ENCODE measurements around the gene CSN2.
"Not testable (repeated sequence)": the region's sequence is repeated elsewhere in the genome, so short reads cannot be mapped to it uniquely, and the experiment has no call there.

CSN2 gene, protein sequence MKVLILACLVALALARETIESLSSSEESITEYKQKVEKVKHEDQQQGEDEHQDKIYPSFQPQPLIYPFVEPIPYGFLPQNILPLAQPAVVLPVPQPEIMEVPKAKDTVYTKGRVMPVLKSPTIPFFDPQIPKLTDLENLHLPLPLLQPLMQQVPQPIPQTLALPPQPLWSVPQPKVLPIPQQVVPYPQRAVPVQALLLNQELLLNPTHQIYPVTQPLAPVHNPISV

DNA sequence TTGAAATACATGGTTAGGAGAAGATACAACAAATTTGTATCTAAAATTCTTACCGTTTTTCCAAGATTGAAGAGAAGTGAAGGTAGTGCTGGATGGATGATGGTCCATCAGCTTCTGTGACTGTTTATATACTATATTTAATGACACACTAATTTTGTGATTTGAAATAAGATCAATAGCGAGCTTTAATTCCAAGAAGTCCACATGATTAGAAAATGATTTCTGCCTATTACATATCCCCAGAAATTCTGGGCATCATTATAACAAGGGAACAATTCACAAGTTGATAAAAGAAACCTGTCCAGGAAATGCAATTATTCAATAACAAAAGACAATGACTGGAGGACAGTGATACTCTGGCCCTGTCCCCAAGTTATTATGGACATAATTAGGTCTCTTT, at the start of gene CSN2:
TSS of gene CSN2 (minus strand) at position 101 of the 400 bp plus-strand sequence. CDS start 4,733 bp downstream, outside the sequence.
- no peak for DNase-seq (ENCODE audit: low read depth)

DNA sequence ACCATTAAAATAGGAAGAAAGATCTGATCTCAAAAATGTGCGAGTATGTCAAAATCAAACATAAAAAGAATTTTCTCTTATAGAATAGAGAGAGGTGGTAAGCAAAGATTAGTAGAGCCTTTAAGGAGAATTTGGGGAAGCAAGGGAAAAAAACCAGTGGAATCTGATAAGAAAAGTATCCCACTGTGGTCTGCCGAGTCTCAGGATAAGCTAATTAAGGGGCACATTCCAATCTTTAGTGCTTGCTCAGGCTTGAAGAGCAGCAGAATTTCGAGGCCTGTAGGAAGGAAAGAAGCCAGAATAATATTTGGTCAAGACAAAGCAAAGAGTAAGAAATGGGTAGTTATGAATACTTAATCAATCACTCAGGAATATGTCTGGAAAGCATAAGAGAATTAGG, 43.2 kb upstream of the CSN2 start:
- no peak for DNase-seq (ENCODE audit: low read depth)

DNA sequence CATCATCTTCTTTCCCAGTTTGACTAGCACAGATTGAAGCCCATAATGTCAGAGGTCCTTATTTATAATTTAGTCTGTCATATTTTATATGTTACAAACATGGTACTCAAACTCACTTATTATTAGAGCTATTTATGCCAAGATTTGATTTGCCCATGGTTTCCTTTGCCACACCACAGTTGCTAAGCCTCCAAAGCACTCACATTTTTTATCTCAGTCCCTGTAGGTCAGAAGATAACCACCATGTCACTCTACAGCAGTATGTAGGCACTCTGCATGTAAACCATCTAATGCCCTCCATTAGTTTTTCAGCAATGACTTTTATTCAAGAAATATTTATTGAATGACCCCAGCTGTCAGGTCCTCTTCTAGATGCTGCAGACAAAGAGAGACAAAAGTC, 37.0 kb upstream of the CSN2 start:
- DNase-seq (ENCODE audit: low read depth) = no peak

DNA sequence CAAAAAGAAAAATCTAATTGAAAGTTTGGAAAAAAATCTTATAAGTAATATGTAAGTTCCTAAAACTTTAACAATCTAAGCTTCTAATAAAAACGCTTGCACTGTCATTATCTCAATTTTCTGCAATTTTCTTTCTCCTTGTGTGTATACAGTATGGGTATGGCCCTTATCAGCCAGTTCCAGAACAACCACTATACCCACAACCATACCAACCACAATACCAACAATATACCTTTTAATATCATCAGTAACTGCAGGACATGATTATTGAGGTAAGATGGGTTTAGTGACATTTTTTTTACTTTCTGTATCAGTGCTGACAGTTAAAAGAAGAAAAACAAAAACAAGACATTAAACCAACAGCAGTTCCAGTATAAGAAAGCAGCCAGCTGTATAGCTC, 35.2 kb upstream of the CSN2 start:
- DNase-seq (ENCODE audit: low read depth) = no peak

DNA sequence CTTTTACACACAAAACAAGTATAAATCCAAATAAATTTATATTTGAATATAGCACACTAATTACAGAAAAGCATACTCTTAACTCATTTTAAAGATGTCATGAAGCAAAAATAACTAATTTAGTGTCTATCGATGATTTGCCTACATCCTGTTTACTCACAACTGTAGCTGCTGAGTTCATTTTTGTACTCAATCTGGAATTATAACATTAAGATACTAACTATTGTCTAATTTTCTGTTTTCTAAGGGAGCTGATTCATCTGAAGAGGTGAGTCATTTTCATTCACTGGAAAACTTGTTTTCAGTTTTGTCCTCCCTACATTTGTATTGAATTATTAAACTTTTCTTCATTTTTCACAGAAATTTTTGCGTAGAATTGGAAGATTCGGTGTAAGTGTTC, 33.9 kb upstream of the CSN2 start:
- DNase-seq (ENCODE audit: low read depth) = no peak

DNA sequence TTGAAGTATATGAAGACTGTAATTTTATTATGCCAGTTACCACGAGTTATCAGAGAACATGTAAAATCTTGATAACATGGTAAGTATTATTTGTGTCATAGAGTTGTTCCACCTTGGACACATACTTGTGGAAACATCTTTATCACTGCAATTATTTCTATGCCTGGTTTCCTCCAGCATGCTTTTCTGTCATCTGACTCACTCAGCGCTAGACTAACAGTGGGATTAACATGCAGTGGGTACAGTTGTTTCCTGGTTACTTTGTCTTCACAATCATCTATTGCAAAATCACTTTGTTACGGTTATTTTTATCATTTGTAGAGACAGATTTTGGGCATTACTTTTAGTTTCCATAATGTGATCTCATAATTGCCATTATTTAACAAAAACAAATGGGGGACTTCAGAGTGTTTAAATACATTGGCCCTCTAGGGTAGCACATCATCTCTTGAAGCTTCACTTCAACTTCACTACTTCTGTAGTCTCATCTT, 30.0 kb upstream of the CSN2 start, which contains the start of gene STATH:
TSS of gene STATH (plus strand) at position 441 of the 491 bp plus-strand sequence. CDS start 2,472 bp downstream, outside the sequence.
- DNase-seq (ENCODE audit: low read depth) = no peak

DNA sequence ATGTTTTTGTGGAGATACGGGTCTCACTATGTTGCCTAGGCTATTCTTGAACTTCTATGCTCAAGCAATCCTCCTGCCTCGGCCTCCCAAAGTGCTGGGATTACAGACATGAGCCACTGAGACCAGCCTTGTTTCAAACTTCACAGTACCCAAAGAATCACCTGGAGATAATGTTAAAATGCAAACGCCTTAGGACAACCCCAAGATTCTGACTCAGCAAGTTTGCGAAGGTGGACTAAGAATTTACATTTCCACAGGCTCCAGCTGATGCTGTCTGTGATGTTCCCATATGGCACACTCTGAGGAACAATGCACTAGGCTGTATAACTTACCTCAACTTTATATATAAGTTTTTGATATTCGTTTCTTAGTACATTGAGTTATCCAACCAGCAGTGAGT, 29.3 kb upstream of the CSN2 start:
- DNase-seq (ENCODE audit: low read depth) = no peak

DNA sequence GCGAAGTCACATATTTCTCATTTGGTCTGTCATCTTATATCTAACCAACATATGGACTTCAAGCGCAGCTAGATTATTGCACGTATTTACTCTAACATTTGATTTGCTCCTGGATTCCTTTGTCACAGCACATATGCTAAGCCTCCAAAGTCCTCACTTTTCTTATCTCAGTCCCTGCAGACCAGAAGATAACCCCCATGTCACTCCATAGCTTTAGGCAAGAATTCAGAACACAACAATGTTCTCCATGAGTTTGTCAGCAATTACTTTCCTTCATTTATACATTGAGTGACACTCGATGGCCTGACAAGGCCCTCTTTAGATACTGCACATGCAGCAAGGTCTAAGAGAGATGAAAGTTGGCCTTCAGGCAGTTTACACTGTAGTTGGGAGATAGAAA, 25.5 kb upstream of the CSN2 start:
- DNase-seq (ENCODE audit: low read depth) = no peak

DNA sequence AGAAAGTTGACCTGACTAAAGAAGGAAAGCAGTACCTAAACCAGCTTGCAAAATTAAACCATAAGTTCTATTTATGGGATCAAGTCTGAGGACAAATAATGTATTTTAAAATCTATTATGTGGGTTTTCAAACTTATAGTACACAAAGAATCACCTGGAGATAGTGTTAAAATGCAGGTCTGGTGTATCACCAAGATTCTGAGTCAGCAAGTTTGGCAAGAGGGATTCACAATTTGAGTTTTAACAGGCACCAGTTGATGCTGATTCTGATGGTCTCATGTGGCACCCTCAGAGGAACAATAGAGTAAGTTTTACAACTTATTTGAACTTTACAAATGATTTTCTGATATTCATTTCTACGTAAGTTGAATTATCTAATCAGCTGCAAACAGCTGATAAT, 21.1 kb upstream of the CSN2 start:
- no peak for DNase-seq (ENCODE audit: low read depth)

DNA sequence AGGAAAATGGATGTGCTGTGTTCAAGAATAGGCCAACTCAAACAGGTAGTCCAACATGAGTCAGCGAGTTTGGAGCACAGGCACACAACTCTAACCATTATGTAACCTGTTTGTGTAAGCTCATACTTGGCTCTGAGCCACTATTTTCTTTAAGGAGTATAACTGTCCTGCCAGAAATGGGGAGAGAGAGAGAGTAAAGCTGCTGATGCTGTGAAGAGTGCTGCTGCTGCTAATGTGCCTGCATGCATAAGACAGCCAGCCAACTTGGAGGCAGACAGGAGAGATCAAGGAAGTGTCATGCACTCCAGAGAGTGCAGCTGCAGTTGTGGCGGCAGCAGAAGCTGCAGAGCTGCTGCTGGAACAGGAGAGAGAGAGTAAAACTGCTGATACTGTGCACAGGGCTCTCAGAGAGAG, 18.5 kb upstream of the CSN2 start:
- DNase-seq (ENCODE audit: low read depth) = no peak

DNA sequence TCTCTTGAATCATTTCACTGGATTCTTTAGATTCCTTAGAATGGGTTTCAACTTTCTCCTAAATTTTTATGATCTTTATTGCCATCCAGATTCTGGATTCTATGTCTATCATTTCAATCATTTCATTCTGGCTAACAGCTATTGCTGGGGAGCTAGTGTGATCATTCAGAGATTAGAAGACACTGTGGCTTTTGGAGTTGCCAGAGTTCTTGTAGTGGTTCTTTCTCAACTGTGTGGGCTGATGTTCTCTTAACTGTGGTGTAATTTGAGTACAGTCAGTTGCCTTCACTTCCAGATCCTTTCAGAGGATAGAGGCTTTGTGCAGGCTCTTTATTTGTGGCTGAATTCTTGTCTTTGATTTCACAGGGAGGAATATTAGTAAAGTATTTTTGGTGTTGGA, 12.1 kb upstream of the CSN2 start:
- DNase-seq (ENCODE audit: low read depth) = no peak

DNA sequence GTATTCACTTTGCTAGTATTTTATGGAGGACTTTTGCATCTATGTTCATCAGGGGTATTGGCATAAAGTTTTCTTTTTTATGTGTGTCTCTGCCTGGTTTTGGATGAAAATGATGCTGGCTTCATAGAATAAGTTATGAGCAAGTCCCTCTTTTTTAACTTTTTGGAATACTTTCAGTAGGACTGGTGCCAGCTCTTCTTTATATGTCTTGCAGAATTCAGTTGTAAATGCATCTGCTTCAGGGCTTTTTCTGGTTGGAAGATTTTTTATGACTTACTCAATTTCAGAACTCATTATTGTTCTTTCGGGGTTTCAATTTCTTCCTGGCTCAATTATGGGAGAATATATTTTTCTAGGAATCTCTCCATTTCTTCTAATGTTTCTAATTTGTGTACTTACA, 9.1 kb upstream of the CSN2 start:
- DNase-seq (ENCODE audit: low read depth) = no peak

DNA sequence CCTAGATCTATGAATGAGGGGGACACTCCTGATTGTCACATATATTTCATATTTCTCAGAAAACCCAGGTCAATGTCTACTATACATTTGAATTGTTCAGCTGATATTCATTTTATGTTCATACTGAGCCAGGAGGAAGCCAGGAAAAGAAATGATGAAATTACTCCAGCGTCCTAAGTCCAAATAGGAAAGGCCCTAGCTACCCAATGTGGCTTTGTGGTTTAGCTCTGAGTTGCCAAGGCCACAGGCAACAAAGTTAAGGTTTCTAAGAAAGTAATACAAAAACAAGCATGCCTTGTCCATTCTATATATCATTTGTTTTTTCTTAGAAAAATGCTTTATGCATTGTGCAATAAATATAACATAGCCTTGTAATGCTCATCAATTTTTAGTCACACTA, 4.5 kb upstream of the CSN2 start:
- DNase-seq (ENCODE audit: low read depth) = no peak

DNA sequence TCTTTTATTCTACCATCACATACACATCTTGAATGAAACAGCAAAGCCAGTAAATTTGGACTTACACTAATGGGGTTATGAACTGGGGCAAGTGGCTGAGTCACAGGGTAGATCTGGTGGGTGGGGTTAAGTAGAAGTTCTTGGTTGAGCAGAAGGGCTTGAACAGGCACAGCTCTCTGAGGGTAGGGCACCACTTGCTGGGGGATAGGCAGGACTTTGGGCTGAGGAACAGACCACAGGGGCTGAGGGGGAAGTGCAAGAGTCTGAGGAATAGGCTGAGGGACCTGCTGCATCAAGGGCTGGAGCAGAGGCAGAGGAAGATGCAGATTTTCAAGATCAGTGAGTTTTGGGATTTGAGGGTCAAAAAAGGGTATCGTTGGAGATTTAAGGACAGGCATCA, 8.3 kb downstream of the CSN2 start:
- no peak for DNase-seq (ENCODE audit: low read depth)

DNA sequence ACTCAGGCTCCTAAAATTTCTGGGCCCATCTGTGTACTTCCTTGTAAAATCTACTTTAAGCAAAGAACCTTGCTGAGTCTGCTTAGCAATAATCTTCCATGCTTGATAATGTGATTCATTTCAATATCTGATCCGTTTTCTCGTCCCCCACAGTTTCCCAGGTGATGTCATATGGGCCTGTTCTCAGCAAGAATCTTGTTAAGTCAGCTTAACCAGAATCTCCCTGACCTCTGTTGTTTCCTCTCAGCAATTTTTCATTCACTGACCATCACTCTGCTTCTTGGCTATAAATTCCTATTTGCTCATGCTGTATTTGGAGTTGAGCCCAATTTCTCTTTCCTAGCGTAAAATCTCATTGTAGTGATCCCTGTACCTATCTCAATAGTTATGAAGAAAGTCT, 13.9 kb downstream of the CSN2 start:
- no peak for DNase-seq (ENCODE audit: low read depth)

DNA sequence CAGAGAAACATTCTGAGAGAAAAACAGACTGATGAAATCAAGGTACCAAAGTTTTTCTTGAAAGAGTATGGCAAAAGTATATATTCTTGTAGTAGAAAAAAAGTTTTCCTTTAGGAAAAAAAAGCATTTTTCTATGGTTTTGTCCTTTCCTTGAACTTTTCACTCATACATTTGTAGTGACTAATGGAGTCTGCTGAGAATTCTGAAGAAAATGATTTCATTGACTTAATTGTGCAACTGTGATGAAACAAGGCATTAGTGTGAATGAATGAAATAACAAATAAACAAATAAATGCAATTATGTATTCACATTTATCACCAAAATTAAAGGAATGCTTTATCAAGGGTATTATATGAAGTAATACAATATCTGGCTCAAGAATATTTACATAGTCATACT, 29.0 kb downstream of the CSN2 start:
- no peak for DNase-seq (ENCODE audit: low read depth)

DNA sequence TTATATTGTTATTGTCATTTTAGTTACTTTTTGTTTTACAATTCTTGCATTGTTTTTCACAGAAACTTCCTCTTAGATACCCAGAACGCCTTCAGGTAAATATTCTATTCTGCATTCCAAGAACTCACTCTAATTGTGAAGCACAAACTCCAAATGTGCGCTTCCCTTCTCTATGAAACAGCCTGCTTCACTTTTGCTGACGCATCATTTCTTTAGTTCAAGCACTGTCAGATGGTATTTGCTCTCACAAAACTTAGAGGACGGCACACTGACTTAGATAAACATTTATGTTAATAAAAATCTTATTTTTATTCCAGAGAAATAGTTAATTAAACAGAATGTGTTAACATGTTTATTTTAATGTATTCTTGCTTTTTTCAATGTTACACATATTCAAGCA, 31.4 kb downstream of the CSN2 start:
- no peak for DNase-seq (ENCODE audit: low read depth)

DNA sequence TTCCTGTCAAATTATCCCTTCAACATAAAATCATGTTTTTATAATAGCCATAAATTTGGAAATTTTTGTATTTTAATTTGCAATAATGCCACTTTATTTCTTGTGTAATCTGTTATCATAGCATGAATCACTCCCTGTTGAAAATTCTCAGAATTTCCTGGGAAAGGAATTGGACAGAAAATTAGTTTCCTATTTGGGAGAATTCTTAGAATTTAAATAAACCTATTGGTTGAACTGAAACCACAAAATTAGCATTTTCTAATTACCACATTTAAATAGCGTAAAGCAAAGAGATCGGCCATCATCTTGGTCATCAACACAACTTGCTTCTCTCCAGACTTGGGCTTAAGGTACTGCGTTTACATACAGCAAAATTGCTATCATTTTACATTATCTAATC, 34.8 kb downstream of the CSN2 start, which contains the start of gene CSN1S1:
TSS of gene CSN1S1 (plus strand) at position 301 of the 400 bp plus-strand sequence. CDS start 1,488 bp downstream, outside the sequence.
- no peak for DNase-seq (ENCODE audit: low read depth)

DNA sequence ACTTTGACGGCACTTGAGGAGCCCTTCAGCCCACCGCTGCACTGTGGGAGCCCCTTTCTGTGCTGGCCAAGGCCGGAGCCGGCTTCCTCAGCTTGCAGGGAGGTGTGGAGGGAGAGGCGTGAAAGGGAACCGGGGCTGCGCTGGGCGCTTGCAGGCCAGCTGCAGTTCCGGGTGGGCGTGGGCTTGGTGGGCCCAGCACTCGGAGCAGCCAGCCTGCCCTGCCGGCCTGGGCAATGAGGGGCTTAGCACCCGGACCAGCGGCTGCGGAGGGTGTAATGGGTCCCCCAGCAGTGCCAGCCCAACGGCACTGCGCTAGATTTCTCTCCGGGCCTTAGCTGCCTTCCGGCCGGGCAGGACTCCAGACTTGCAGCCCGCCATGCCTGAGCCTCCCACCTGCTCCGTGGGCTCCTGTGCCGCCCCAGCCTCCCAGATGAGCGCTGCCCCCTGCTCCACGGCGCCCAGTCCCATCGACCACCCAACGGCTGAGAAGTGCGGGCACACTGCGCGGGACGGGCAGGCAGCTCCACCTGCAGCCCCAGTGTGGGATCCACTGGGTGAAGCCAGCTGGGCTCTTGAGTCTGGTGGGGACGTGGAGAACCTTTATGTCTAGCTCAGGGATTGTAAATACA, 41.6 kb downstream of the CSN2 start:
- DNase-seq (ENCODE audit: low read depth) = not testable (repeated sequence)

DNA sequence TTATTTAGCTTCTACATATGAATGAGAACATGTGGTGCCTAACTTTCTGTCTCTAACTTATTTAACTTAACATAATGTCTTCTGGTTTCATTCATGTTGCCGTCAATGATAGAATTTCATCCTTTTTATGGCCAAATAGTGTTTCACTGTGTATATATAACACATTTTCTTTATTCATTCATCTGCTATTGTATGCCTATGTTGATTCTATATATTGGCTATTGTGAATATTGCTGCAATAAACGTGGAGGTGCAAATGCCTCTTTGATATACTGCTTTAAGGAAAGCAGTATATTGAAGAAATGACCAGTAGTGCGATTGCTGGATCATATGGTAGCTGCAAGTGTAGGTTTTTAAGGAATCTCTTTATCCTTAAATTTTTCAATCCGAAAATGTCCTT, 44.7 kb downstream of the CSN2 start:
- no peak for DNase-seq (ENCODE audit: low read depth)

DNA sequence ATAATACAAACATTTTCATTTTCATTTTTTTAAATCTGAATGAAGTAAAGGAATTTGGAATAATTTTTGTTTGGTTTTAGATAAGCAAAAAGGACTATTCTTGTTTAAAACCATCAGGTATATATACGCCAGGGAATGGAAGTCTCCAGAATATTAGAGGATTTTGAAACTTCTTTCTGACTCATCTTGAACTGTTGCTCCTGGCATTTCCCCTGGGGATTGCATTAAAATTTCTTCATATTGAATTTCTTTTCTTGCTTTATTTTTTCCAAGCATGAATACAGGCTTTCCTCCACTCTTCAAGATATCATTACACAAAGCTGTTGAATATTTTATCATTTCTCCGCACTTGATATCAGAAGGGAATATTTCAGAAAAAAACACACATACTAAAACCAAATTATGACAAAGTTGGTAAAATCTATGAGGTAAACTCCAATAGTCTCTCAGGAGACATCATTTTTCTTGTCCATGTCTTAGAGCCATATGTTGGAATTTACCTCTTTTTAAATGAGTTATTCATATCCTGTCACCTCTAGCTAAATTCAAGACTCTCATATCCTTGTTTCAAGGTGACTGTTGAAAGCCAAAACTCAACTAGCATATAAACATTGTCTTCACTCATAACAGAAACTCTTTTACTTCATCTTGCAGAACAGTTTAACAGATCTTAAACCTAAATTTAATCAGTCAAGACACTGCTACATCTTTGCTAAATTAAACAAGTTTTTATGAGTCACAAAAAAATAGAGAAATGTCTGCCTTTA, 55.3 kb downstream of the CSN2 start:
- no peak for DNase-seq (ENCODE audit: low read depth)

DNA sequence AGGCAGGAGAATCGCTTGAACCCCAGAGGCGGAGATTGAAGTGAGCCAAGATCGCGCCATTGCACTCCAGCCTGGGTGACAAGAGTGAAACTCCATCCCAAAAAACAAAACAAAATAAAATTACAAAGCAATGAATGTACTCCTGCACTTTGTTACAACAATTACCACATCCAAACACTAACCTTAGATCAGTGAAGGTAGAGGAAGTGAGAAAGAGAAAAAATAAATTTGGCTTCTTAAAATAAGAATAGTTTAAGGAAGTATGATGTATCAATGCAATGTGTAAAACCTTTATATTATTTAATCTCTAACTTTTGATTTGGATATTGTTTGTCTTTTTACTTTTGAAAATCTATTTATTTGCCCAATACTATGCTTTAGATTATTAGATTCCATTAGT, 56.3 kb downstream of the CSN2 start:
- no peak for DNase-seq (ENCODE audit: low read depth)

DNA sequence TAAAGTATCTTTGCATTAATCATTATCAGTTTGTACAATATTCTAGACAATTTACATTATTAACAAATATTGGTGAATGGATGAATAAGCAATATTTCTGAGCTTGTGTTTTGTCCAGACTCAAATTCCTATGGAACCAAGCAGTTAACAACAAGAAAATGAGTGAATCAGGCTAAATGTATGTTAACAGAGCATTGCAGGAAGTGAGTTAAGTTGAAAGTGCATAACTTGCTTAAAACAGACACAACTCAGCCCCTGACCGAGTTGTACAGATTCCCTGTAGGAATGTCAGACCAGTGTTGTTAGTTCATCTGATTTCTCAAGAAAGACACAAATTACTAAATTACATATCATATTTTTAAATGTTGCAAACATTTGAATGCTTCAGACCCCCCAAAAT, 58.4 kb downstream of the CSN2 start:
- no peak for DNase-seq (ENCODE audit: low read depth)
